Right atrium auricular region (tissue), 2 donors: ENCODE measurements around the gene OSM. TPM values are rescaled to one million over a fixed set of nuclear protein-coding genes. Genes with fewer than 3 reads are reported as not detected.

Experiments used
- DNase-seq: peaks from one replicate; pipeline ENCODE4 v3.0.0-alpha.2; 2019; ENCODE audit warnings: low spot score
- H3K27ac ChIP-seq, 2 donors: fragments of 200-600 bp; sonication (generic); 1 replicate in 1 of 2; 2 replicates in 1 of 2; pipeline ENCODE4 v1.5.1; 2016 to 2019
- H3K27me3 ChIP-seq, 2 donors: fragments of 200-600 bp; sonication (generic); one replicate each; pipeline versions ENCODE4 v1.5.1 to v1.6.0; 2017 to 2019
- H3K36me3 ChIP-seq: fragments of 200-600 bp; sonication (generic); one replicate; pipeline ENCODE4 v1.5.1; 2016
- H3K4me1 ChIP-seq, 2 donors: fragments of 200-600 bp; sonication (generic); one replicate each; pipeline versions ENCODE4 v1.5.1 to v1.6.0; 2017 to 2019
- H3K4me3 ChIP-seq, 2 donors: fragments of 200-600 bp; sonication (generic); 1 replicate in 1 of 2; 2 replicates in 1 of 2; pipeline ENCODE4 v1.5.1; 2017 to 2019; ENCODE audit warnings: mild to moderate bottlenecking in 1 of 2, moderate library complexity in 1 of 2
- H3K9me3 ChIP-seq, 2 donors: fragments of 200-600 bp; sonication (generic); one replicate each; pipeline ENCODE4 v1.5.1; 2019
- total RNA-seq, 2 donors: library from RNA; depleted of rRNA; stranded (reverse); fragments of >200 nt; gene quantifications; one replicate each; pipeline ENCODE4 v1.1.0, GENCODE V29; 2016
- TF ChIP-seq, protein P1 (sequence below), 2 donors: fragments of 200-600 bp; sonication (generic); IDR thresholded peaks; one replicate each; pipeline ENCODE4 v1.5.1; 2019; ENCODE audit warnings: antibody characterized with exemption in 2 of 2

The OSM gene
- total RNA-seq, 2 donors from 2014 or later: 0.63 to 1.6 TPM

DNA sequence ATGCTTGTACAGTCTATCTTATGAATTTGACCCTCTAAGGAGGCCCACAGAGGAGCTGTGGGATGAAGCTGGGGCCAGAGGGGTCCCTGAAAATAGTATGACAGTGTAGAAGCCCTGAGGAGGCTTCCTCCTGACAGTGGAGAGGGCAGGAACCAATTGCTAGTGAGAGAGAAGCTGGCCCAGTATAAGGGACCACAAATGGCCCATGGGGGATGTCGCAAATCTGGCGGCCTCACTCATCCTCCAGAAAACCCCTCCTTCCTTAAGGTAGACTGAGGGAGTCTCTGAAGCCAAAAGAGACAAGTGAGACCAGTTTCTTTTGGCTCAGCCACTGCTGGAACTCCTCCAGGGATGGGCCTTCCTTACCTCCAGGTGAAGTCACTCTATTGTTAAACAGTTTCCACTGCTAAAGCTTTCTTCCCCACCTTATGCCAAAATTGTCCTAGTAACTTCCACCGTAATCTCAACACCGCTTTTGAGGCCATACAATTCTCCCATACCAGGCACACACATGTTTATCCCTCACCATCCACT, 40.5 kb upstream of the OSM start:
- TF ChIP-seq, protein P1, sequence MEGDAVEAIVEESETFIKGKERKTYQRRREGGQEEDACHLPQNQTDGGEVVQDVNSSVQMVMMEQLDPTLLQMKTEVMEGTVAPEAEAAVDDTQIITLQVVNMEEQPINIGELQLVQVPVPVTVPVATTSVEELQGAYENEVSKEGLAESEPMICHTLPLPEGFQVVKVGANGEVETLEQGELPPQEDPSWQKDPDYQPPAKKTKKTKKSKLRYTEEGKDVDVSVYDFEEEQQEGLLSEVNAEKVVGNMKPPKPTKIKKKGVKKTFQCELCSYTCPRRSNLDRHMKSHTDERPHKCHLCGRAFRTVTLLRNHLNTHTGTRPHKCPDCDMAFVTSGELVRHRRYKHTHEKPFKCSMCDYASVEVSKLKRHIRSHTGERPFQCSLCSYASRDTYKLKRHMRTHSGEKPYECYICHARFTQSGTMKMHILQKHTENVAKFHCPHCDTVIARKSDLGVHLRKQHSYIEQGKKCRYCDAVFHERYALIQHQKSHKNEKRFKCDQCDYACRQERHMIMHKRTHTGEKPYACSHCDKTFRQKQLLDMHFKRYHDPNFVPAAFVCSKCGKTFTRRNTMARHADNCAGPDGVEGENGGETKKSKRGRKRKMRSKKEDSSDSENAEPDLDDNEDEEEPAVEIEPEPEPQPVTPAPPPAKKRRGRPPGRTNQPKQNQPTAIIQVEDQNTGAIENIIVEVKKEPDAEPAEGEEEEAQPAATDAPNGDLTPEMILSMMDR (IDR thresholded peaks at IDR 0.05): no peak

DNA sequence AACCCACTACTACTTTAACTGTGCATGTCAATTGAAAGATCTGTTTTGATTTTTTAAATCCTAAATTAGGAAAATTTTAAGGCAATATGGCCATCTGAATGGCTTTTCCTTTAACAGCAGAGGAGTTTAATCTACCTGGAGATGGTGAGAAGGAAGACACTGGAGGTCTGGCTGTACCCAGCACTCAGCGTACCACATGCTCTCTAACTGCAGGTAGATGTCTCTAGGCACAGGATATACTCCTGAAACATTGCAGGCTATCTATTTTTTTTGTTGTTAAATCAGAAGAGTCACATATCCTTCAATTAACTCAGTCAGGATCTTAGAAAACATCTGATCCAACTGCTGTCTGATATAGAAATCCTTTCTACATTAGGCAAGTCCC, 40.0 kb upstream of the OSM start:
- TF ChIP-seq, protein P1 (IDR thresholded peaks at IDR 0.05): no peak

More for the DNA sequence above, 40.5 kb upstream of the OSM start:
- H3K27ac ChIP-seq: peak overlapping the region; percentile 75 to 79
- H3K4me3 ChIP-seq: no peak overlapping the region
- H3K36me3 ChIP-seq: peaks cover 10% of the 10 kb centered on the region
- DNase-seq: no peak
- H3K9me3 ChIP-seq: no peaks in the 10 kb centered on the region
- H3K4me1 ChIP-seq: peaks cover 2 to 100% of the 10 kb centered on the region in 2 donors
- H3K27me3 ChIP-seq: no peaks in the 10 kb centered on the region

DNA sequence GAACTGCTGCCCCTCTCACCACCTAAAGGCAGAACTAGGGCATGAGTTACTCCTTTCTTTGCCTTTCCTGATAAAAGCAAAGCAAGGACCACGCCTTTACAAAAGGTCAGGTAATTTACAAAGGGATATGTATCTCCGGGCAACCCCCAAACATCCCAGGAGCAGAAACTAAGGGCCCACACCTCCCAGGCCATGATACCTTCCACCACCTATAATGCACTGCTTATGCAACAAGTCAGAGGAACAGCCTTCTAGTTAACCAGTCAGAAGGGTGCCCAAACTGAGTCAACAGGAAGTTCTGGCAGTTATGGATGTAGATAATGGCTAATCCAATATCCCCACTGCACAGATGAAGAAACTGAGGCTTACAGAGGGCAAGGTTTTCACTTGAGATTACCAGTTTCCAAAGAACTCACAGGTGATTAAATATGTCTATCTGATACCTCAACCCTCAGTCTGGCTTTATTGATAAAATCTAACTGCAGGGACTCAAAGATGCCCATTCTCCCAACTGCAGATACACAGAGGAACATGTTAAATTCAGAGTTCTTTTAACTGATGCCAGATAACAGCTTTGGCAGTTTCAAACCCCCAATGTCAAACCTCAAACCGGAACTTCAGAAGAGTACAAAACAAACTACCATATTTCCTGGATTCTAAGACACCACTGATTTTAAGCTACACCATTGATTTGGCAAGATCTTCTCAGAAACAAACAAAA, 39.4 kb upstream of the OSM start:
- Histone ChIP-seq H3K4me1 (peaks cover 2 to 100% of the 10 kb centered on the region in 2 donors), H3K27me3 (no peaks in the 10 kb centered on the region), H3K27ac (peak overlapping the region; percentile 75 to 79), H3K36me3 (peaks cover 11% of the 10 kb centered on the region), H3K4me3 (no peak overlapping the region), H3K9me3 (no peaks in the 10 kb centered on the region)
- TF ChIP-seq, protein P1 (IDR thresholded peaks at IDR 0.05): no peak
- DNase-seq: no peak

More for the DNA sequence above, 40.0 kb upstream of the OSM start:
- Histone ChIP-seq H3K36me3 (peaks cover 10% of the 10 kb centered on the region), H3K9me3 (no peaks in the 10 kb centered on the region), H3K4me1 (peaks cover 2 to 100% of the 10 kb centered on the region in 2 donors), H3K27me3 (no peaks in the 10 kb centered on the region), H3K27ac (peak overlapping the region; percentile 75 to 79), H3K4me3 (no peak overlapping the region)
- no peak for DNase-seq

DNA sequence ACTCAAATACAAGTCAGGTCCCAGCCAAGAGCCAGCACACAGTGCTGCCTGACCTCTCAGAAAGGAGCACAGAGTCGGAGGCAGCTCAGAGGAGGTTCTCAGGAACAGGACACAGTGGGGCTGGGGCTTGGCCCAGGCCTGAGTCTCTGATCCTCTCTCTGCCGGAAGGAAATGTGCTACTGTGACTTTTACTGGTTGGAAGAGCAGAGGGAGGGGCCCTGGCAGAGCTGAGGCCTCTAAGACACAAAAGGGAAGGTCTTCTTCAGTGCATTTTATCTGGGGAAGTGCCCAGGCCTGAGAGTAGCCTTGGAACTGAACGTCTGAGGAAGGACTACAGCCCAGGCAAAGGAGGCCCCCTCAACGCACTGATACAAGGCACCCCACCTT, 38.9 kb upstream of the OSM start:
- peaks cover 17% of the 10 kb centered on the region for H3K36me3 ChIP-seq
- H3K9me3 ChIP-seq: no peaks in the 10 kb centered on the region
- DNase-seq: peak; percentile 89
- TF ChIP-seq, protein P1 (IDR thresholded peaks at IDR 0.05): no peak
- peaks cover 0 to 100% of the 10 kb centered on the region in 2 donors for H3K4me1 ChIP-seq
- no peaks in the 10 kb centered on the region for H3K27me3 ChIP-seq
- H3K27ac ChIP-seq: peak overlapping the region; percentile 75 to 79
- no peak overlapping the region for H3K4me3 ChIP-seq

DNA sequence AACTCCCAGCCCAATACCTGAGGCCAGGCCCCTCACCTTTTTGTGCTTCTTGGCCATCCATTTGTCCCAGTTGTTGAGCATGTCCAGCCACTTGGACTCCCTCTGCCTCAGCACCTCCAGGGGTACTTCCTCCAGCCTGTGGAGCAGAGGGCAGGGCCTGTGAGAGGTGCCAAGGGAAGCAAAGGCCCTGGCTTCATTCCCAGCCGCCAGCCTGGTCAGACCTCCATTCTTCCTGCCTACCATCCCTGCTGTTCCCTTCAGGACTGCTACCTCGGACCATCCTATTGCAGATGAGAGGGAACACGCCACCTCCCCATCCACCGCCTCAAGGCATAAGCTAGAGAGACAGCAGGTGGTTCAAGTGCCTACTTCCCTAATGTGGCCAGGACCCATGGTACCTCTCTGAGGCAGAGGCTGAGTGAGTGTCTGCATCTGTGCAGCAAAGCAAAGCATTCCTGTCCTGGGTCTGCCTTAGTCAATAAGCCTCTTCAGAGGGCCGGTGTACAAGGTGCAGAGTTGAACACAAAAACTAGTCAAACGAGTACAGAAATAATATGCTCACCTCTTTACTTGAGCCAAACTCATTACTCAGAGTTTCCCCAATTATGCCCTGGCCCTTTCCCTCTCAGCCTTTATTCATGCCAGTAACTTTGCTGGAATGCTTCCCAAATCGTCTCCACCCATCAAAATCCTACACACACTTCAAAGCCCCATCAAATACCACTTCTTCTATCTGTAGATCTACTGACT, 38.0 kb upstream of the OSM start:
- Histone ChIP-seq H3K4me1 (peaks cover 0 to 93% of the 10 kb centered on the region in 2 donors), H3K4me3 (no peak overlapping the region), H3K27ac (peak overlapping the region; percentile 75 to 79), H3K9me3 (no peaks in the 10 kb centered on the region), H3K27me3 (no peaks in the 10 kb centered on the region), H3K36me3 (peaks cover 17% of the 10 kb centered on the region)
- TF ChIP-seq, protein P1 (IDR thresholded peaks at IDR 0.05): no peak
- no peak for DNase-seq
